ENCODE data around the gene TMEM98. TPM values are rescaled to one million over a fixed set of nuclear protein-coding genes. Genes with fewer than 3 reads are reported as not detected.

TMEM98 gene
- total and polyA plus RNA-seq, 2 of the 4 experiments (the other 2 are of a cell fraction): 173 to 195 TPM

DNA sequence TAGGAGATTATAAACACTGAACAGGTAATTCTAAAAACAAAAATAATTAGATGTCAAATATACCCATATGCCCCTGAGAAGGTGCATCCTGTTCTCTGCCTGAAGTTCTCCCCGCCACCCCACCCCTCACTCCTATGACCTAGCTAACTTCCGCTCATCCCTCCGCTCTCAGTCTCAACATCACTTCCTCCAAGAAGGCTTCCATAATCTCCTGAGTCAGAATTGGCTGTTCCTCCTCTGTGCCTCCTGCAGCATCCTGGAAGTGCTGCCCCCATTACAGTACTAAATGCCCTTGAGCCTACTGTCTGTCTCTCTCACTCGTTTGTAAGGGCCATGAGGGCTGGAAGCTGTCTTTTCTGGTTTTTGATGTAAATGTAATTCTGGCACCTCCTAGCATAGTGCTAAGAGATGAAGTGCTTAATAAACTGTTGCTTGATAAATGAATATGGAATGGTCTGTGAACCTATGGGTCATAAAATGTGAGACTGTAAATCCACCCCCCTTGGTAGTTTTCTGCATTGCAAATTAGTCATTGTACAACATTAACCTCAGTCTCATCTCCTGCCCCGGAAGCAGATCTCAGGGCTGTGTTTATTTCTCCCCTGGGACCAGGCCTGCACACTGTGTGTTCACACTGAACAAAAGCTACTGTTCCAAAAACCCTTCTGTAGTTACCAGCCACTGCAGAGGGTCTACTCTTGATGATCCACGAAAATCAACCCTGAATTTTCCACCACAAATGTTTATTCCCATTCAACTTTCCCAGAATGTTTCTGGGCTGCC lies 47.1 kb upstream of the TMEM98 start:
- no peak overlapping the region for H4K5ac ChIP-seq (ENCODE audit: low read depth, low read length)
- no peak overlapping the region for H2BK120ac ChIP-seq (ENCODE audit: low read depth, low read length)
- H4K8ac ChIP-seq (ENCODE audit: low read depth in 2 of 2, low read length in 2 of 2): no peak overlapping the region
- no peak overlapping the region for H3K18ac ChIP-seq (ENCODE audit: low read depth, low read length)
- no peak for TF ChIP-seq RCOR1 (IDR thresholded peaks at IDR 0.05; ENCODE audit: insufficient replicate concordance, low read length)
- no peak for TF ChIP-seq BHLHE40 (IDR thresholded peaks at IDR 0.05; ENCODE audit: low read depth, low read length)
- no peak for TF ChIP-seq POLR2A (IDR thresholded peaks at IDR 0.05; ENCODE audit: low read depth, low read length)
- no peak for TF ChIP-seq RFX5 (IDR thresholded peaks at IDR 0.05; ENCODE audit: low read depth, low read length)
- TF ChIP-seq, protein P1, sequence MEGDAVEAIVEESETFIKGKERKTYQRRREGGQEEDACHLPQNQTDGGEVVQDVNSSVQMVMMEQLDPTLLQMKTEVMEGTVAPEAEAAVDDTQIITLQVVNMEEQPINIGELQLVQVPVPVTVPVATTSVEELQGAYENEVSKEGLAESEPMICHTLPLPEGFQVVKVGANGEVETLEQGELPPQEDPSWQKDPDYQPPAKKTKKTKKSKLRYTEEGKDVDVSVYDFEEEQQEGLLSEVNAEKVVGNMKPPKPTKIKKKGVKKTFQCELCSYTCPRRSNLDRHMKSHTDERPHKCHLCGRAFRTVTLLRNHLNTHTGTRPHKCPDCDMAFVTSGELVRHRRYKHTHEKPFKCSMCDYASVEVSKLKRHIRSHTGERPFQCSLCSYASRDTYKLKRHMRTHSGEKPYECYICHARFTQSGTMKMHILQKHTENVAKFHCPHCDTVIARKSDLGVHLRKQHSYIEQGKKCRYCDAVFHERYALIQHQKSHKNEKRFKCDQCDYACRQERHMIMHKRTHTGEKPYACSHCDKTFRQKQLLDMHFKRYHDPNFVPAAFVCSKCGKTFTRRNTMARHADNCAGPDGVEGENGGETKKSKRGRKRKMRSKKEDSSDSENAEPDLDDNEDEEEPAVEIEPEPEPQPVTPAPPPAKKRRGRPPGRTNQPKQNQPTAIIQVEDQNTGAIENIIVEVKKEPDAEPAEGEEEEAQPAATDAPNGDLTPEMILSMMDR (conservative IDR thresholded peaks at IDR 0.05; ENCODE audit: low read depth, low read length): no peak
- no peak for TF ChIP-seq RAD21 (IDR thresholded peaks at IDR 0.05; ENCODE audit: low read length)
- no peak for TF ChIP-seq FOS (IDR thresholded peaks at IDR 0.05; ENCODE audit: low read depth, low read length)
- TF ChIP-seq MAZ (IDR thresholded peaks at IDR 0.05; ENCODE audit: borderline replicate concordance, low read depth, low read length): no peak
- TF ChIP-seq, protein P2, sequence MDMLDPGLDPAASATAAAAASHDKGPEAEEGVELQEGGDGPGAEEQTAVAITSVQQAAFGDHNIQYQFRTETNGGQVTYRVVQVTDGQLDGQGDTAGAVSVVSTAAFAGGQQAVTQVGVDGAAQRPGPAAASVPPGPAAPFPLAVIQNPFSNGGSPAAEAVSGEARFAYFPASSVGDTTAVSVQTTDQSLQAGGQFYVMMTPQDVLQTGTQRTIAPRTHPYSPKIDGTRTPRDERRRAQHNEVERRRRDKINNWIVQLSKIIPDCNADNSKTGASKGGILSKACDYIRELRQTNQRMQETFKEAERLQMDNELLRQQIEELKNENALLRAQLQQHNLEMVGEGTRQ (IDR thresholded peaks at IDR 0.05; ENCODE audit: low read depth, low read length): no peak
- TF ChIP-seq MXI1 (IDR thresholded peaks at IDR 0.05; ENCODE audit: borderline replicate concordance, low read depth, low read length): no peak
- TF ChIP-seq NFE2L2 (IDR thresholded peaks at IDR 0.05; ENCODE audit: low read depth, low read length): no peak
- TF ChIP-seq CHD1 (IDR thresholded peaks at IDR 0.05; ENCODE audit: low read depth, low read length): no peak
- no peak for TF ChIP-seq MAFK (IDR thresholded peaks at IDR 0.05; ENCODE audit: low read depth, low read length)
- H2AK9ac ChIP-seq (replicated peaks; ENCODE audit: low read depth, low read length, poor library complexity): no peak overlapping the region
- no peak overlapping the region for H2AFZ ChIP-seq (replicated peaks; ENCODE audit: low read length, poor library complexity)
- no peaks in the 10 kb centered on the region for H3K9me1 ChIP-seq (ENCODE audit: insufficient read depth, low read length)
- H3K4me2 ChIP-seq (ENCODE audit: low read depth, low read length): no peak overlapping the region
- no peak overlapping the region for H2BK20ac ChIP-seq (ENCODE audit: low read depth, low read length)
- no peak overlapping the region for H3K4ac ChIP-seq (ENCODE audit: low read depth, low read length)
- ATAC-seq (ENCODE audit: low read depth): no peak
- H4K20me1 ChIP-seq (ENCODE audit: insufficient read depth, low read length): no peaks in the 10 kb centered on the region
- dilution Hi-C loops (cut with HindIII; ENCODE audit: low sequenced_read_pairs, unreplicated experiment): no loop called here
- H2BK15ac ChIP-seq (ENCODE audit: low read depth, low read length): no peak overlapping the region
- H3K56ac ChIP-seq (ENCODE audit: extremely low read depth, insufficient read depth, low read length): no peak overlapping the region
- H3K14ac ChIP-seq (replicated peaks; ENCODE audit: low read depth, low read length): no peak overlapping the region
- BruUV-seq (replicated peaks): no TSS peak
- no peak overlapping the region for H3K23ac ChIP-seq (ENCODE audit: low read depth, low read length)
- no peak overlapping the region for H3K4me3 ChIP-seq (ENCODE audit: insufficient read depth, low read depth, low read length)
- no peak overlapping the region for H2AK5ac ChIP-seq (ENCODE audit: low read depth, low read length)
- in situ Hi-C loops (cut with MboI; ENCODE audit: low sequenced_read_pairs): no loop called here
- H3K9me3 ChIP-seq (ENCODE audit: control insufficient read depth, insufficient read depth, low read length): no peaks in the 10 kb centered on the region
- no peak overlapping the region for H2BK5ac ChIP-seq (ENCODE audit: low read depth, low read length, poor library complexity, severe bottlenecking)
- H3K36me3 ChIP-seq (ENCODE audit: control insufficient read depth, insufficient read depth, low read length): no peaks in the 10 kb centered on the region
- intact Hi-C loops (cut with micrococcal nuclease): no loop called here
- POLR2A ChIA-PET (ENCODE audit: unreplicated experiment): interaction anchor here (0.6 kb wide), 1 partner anchor 347 kb away, joined by 3 read pairs; no protein-coding TSS in a partner anchor
- 38% methylated on average over 3 of the region's 6 CpGs; no CpG with 5 or more reads in 1 of the 2 experiments for WGBS, 2 experiments (ENCODE audit: extremely low coverage in 2 of 2, insufficient read length in 1 of 2)
- no peak overlapping the region for H3K9ac ChIP-seq (ENCODE audit: low read depth, low read length)
- no peaks in the 10 kb centered on the region for H3K79me1 ChIP-seq (ENCODE audit: low read depth in 1 of 2, low read length in 2 of 2)
- H3K4me1 ChIP-seq (ENCODE audit: control insufficient read depth, insufficient read depth, low read length): peaks cover 2% of the 10 kb centered on the region
- CTCF ChIA-PET: no interaction called here
- no peak overlapping the region for H4K91ac ChIP-seq (ENCODE audit: insufficient read depth, low read depth, low read length)
- peaks cover 4% of the 10 kb centered on the region; the same call in 1 of the 2 replicates for H3K27me3 ChIP-seq (ENCODE audit: control insufficient read depth, insufficient read depth, low read length)
- H3K27ac ChIP-seq (ENCODE audit: insufficient read depth, low read length): no peak overlapping the region
- DNase-seq: no peak

Measured in IMR-90 (cell line).